GM19025 (cell line): Measurements from ENCODE around the gene CAPN14.

Experiments used
- ATAC-seq: cut with Tn5 transposase; IDR thresholded peaks from one replicate; pipeline ENCODE4 v1.9.1; 2021; ENCODE audit warnings: mild to moderate bottlenecking, low read depth, moderate library complexity; ENCODE audit not compliant: unreplicated experiment

Gene CAPN14

DNA sequence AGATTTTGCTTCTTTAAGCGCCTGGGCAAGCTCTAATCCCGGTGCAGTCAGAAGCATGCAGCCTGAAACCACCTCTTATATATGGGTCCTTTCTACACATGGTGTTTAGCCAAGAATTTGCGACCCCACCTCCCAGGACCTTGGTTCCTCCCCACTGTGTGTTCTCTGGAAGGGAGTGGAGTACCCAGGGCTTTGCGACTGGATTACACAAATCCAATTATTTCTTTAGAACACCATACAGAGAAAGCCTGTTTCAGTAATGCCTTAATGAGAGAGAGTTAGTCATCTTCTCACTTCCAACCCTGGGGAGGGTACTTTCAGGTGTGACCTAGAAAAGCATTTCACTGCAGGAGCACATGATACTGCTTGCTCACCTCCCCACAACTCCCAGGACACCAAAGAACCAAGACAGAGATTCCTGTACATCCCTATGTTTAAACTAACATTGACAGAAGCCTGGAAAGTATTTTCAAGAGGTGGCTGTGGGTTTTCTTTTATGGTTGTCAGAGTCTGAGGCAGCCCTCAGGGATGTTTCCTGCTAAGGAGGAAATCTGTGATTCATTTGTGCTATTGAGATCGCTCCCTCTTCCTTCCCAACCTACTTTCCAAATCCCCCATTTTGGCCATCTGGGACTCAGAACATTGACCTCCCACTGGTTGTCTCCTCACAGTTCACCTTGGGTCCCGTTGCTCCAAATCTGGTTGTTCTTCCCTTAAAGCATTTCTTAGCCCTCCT lies at the start of gene CAPN14:
CAPN14 (minus strand) TSS at position 51 of the 736 bp plus-strand sequence. CDS start 12,068 bp downstream, outside the sequence.
- ATAC-seq: no peak

DNA sequence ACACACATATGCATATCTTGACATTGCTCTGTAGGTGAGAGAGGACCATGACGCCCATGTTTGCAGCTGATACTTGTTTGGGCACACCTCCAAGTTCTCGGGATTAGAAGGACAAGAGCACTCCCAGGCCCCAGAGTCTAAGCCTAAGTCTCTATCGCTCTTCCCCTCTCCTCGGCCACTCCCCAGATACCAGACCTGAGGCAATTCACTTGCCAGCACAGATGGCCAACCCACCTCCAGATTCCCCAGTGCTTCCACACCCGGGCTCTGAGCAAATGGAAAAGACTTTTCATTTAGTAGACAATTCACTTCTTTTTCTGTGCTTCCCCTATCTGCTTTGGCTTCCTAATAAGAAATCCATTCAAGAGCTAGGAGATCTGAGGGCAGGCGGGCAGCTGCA lies 49.5 kb upstream of the CAPN14 start:
- no peak for ATAC-seq

- ATAC-seq: no peak
These were observed 47.9 kb upstream of the CAPN14 start for GRCh38 chr2:31265234-31265633.

DNA sequence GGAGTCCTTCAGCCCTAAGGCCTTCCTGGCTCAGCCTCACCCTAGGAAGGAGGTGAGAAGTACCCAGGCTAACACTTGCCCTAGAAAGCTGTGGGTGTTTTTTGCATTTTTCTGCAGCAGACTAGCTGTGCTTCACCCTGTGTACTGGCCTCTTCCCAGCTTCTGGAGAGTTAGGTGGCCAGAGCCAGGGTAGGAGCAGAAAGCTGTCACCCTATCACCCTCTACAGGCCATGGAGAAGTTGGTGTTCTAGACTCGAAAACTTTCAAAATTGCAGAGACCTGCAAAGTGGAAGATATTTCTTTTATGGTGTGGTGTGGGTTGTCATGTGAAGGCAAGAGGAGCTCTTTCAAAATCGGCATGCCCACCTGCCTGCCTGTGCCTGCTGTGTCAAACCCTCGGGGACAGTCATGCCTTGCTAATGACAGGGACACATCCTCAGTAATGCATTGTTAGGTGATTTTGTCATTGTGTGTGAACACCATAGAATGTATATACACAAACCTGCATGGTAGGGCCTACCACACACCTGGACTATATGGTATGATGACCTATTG lies 46.4 kb upstream of the CAPN14 start:
- no peak for ATAC-seq

- ATAC-seq: no peak
These were observed 43.6 kb upstream of the CAPN14 start for GRCh38 chr2:31260870-31261269.

DNA sequence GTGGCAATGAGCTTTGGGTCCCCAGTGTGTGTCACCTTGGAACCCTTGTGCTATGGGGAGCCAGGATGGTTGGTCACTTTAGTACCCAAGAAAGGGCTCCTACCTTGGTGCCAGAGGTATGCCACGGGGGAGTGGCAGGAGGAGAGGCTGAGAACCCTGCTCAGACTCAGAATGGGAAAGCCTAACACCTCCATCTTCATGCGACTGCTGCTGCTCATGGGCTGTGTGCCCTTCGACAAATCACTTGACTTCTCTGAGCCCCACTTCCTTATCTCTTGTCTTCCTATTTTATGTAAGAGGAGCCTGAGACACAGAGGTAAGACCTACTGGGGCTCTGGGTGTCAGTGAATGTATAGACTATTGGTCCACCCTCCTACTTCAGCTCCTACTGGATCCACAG lies 41.8 kb upstream of the CAPN14 start:
- no peak for ATAC-seq

DNA sequence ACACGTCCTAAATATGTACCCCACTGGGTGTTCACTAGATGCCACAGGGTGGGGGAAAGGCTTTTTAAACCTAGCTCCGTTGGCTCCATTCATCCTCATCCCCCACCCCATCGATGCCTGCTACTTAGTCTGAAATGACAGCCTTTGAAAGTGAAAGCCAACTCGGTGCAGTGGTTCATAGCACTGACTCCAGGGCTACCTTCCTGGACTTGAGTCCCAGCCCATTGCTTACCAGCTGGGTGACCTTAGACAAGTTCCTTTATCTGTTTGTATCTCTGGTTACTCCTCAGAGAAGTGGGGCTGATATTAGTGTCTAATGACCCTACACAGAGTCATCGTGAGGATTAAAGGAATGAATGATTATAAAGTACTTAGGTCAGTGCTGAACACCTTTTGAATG lies 41.0 kb upstream of the CAPN14 start:
- ATAC-seq: peak; percentile 35

- ATAC-seq: no peak
These were observed 39.5 kb upstream of the CAPN14 start for GRCh38 chr2:31256611-31257382.

DNA sequence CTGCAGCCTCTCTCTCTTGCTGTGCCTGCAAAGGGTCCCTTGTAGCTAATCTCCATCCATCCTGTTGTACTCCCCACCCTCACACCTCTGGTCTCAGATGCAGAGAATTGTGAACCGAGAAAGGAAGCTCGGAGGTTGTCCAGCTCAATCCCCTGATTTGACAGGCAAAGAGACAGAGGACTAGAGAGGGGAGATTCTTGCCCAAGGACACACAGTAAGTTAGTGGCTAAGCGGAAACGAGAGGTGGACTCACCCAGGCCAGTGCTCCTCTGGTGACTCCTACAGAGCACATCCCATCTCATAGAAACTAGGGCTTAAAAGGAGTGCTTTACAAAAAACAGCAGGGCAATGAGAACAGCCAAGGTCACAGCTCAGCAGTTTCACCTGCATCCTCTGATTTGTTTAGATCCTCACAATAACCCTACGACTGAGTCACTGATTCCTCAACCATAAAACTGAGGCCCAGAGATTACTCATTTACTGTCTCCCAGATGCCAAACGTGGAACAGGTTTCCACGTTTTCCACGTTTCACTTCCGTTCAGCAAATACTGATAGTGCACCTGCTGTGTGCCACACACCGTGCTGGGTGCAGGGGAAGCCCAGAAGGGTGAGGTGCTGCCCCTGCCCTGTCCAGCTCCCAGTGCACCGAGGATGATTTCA lies 38.7 kb upstream of the CAPN14 start:
- peak; percentile 65 for ATAC-seq

- ATAC-seq: no peak
These were observed 37.2 kb upstream of the CAPN14 start for GRCh38 chr2:31254237-31255203.

GRCh38 chr2:31253356-31254131 lies 36.2 kb upstream of the CAPN14 start:
- ATAC-seq: no peak

- ATAC-seq: no peak
These were observed 34.5 kb upstream of the CAPN14 start for GRCh38 chr2:31251851-31252250.

- ATAC-seq: no peak
These were observed 33.7 kb upstream of the CAPN14 start for GRCh38 chr2:31251018-31251417.

GRCh38 chr2:31249009-31249690 lies 31.8 kb upstream of the CAPN14 start:
- ATAC-seq: no peak

DNA sequence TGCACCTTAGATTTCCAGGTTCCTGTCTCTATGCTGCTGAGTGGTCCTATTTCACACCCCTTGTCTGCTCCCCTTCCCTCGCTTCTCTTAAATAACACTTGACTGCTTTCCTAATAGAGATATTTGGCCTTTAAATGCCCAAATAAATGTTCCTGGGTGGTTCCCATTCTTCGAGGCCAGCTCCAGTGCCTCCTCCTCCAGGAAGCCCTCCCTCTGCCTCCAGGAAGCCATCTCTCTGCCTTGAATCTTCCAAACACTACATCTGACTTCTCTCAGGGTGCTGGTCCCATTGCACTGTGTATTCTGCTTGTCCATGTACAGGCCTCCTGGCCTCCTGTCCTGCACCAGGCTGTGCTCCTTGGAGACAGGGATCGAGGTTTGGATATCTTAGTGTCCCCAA lies 30.8 kb upstream of the CAPN14 start:
- ATAC-seq: no peak

- no peak for ATAC-seq
These were observed 30.4 kb upstream of the CAPN14 start for GRCh38 chr2:31247711-31248110.

GRCh38 chr2:31246184-31246852 lies 29.0 kb upstream of the CAPN14 start:
- ATAC-seq: no peak

GRCh38 chr2:31244101-31244500 lies 26.8 kb upstream of the CAPN14 start:
- ATAC-seq: no peak
